HS-27A (cell line): ENCODE measurements around the gene SPATA25.
"Not testable (repeated sequence)": the region's sequence is repeated elsewhere in the genome, so short reads cannot be mapped to it uniquely, and the experiment has no call there.

Experiments used
- DNase-seq: peaks from one replicate; pipeline ENCODE4 v3.0.0-alpha.2; 2012; ENCODE audit warnings: low read depth, missing footprints

The SPATA25 gene

DNA sequence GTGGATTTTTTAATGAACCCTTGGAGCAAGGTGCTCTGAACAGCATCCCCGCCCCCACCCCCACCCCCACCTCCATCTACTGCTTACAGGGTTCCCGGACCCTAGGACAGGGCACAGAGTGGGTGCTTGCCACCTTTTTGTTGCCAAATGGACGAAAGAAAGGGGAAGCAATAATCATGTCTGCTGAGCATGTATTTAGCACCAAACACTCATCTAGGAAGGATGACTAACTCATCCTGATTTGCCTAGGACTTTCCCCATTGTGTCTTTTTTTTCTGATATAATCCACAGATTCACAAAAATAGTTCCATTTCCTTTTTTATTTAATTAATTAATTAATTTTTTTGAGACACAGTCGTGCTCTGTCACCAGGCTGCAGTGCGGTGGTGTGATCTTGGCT, 25.7 kb upstream of the SPATA25 start:
- DNase-seq = no peak

DNA sequence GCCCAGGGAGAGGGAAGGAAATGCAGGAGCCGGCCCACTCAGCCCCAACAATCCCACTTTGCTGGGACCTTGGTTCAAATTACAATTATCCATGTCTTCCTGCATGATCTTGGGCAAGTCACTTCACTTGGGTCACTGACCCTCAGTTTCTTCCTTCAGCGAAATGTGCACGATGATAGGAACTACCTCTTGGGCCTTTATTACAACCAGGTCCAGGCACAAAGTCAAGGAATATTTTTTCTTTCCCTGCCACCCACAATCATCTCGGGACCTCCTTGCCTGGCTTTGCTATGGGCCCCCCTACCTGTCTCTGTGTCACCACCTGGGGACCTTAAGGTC, 24.9 kb upstream of the SPATA25 start:
- no peak for DNase-seq

- no peak for DNase-seq
Observed at GRCh38 chr20:45911486-45912343, 24.3 kb upstream of the SPATA25 start, which contains the start of gene PLTP. PLTP (minus strand) TSS chr20:45912155; CDS start chr20:45911452, 703 bp downstream.

DNA sequence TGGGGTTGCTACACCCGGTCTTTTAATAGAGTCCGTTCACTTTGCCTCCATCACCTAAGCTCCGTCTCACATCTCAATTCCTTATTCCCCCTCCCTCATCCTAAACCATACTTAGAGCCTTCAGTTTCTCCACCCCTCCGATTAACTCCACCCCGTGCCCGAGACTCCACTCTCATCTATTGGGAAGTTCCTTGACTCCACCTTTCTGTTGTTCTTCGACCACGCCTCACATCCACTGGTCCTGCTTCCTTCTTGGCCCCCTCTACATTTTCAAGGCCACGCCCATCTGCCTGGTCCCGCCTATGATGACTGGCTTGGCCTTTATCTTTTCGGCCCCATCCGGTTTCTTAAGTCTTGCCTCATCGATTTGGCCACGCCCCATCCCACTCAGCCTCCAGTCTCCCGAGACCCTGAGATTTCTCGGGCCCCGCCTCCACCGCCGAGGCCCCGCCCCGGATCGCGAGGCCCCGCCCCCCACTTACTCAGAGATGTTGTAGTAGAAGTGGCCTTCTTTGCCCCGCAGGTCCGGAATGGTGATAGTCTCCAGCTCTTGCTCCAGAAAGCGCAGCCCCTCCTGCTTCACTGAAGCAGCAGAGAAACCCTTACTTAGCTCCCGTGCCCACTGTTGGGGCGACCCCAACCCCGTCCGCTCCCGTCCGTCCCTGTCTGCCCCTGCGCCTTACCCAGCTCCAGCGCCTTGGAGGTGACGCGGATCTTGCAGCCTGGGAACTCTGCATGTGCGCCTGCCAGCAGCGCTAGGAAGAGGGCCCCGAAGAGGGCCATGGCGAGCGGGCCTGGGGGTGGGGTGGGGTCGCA, 23.5 kb upstream of the SPATA25 start:
- peak; percentile 78 for DNase-seq

DNA sequence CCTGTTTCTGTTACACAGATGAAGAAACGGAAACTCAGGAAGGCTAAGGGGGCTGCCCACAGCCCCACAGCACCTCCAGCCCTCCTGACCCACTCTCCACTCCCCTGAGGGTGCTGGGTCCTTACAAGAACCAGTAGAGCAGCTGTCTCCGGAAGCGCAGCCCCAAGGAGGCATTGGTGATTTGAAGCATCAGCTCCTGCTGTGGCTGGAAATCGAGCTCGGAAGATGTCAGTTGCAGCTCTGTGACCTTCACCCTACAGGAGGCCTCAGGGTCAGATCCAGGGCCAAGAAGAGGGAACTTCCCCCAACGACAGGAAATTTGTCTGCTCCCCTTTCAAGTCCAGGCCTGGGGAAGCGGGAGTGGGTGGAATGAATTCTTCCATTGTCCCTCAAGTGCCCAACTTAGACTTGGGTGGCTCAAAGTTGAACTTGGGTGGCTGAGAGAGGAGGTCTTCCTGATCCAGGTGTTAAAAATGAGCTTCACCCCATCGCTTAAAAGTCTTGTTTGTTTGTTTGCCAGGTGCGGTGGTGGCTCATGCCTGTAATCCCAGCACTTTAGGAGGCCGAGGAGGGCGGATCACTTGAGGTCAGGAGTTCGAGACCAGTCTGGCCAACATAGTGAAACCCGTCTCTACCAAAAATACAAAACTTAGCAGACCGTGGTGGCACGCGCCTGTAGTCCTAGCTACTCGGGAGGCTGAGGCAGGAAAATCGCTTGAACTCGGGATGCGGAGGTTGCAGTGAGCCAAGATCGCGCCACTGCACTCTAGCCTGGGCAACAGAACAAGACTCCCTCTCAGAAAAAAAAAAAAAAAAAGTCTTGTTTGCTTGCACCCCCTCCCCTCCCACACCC, 22.6 kb upstream of the SPATA25 start:
- no peak for DNase-seq

GRCh38 chr20:45909336-45909808, 21.9 kb upstream of the SPATA25 start:
- no peak for DNase-seq

DNA sequence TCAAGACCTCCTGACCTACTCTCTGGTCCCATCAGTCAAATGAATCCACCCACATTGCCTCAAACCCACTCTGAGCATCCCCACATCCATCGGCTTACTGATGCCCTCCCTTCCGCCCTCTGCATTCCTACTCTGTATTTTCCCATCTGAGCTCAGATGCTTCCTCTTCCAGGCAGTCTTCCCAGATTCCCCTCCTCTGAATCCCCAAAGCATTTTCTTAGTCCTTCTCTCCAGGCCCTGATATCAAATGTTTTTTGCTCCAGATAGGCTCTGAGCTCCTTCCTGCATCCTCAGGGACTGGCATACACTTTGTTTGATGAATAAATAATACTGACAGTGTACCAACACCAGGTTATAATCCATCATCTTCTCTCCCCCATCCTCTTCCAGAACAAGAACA, 20.7 kb upstream of the SPATA25 start:
- DNase-seq = no peak

- no peak for DNase-seq
Observed at GRCh38 chr20:45907219-45907948, 20.0 kb upstream of the SPATA25 start.

DNA sequence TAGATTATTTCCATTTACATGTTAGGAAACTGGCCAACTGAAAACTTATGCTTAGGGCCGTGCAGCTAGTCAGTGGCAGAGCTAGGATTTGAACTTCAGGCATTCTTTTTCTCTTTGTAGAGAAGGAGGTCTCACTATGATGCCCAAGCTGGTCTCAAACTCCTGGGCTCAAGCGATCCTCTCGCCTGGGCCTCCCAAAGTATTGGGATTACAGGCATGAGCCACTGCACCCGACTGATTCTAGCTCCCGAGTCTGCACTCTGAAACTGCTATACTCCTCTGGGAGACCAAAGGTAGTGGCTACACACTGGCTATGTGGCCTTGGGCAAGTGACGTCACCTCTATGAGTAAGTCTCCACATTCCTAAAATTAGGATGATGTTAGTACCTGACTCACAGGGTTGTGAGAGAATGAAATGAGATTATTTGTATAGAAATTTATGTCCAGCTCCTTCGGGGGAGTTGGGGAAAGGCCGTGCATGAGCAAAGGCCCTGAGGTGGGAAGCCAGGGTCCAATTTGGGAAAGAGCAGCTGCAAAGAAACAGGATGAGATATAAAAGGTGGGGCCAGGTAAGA, 18.2 kb upstream of the SPATA25 start:
- DNase-seq = no peak

DNA sequence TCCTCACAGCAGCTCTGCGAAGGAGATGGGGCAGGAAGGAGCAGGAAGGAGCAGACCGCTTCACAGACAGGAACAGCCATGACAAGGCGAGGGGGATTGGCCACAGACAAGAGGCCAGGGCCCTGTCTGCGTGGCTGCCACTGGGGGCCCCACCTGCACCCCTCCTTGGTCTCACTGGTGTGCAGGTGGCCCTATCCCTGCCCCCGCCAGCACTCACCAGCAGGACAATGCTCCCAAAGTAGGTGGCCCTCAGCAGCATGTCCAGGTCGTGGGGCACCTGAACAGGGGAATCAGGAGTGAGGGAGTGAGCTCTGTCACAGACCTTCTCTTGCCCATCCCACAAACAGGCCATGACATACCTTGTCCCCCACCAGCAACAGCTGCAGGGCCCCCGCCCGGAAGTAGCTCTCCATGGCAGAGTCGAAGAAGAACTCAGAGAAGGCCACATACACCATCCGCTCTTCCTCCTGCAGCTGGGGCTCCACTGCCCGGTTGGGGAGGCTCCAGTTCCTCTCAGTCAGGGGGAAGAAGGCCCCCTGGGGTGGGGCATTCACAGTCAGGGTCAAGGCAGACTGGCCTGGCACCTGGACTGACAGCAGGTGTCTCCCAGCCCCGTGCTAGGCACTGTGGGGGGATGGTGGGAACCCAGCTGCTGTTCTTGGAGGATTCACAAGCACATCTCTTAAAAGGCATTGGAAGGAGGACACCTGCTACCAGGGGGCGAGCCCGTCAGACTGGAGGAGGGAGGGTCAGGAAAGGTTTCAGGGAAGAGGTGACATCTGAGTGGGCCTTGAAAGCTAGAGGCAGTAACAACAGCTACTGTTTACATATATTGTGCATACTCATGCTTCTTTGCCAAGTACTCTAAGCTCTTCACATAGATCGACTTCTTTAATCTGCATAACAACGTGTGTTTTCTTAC, 17.4 kb upstream of the SPATA25 start:
- no peak for DNase-seq

DNA sequence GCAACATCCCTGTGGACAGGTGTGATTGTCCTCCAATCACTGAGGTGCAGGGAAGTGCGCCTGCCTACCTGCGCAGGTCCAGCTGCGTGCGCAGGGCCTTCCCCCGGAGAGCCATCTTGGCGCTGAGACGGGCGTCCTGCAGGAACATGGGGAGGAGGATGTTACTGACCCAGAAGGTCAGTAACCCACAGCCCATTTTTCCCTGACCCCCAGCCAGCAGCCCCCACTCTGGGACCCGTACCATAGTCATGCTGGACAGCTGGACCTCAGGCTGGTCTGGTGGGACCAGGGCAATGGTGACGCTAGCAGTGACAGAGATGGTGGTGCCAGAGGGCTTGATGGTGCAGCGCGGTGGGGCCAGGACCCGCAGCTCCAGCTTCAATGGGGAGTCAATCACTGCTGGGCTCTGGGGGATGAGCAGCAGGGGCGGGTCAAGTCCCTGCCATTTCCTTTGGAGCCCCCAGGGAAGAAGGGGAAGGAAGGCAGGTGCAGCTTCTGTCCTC, 14.8 kb upstream of the SPATA25 start:
- DNase-seq = no peak

GRCh38 chr20:45901332-45901731, 13.9 kb upstream of the SPATA25 start:
- DNase-seq = not testable (repeated sequence)

- no peak for DNase-seq
Observed at GRCh38 chr20:45899046-45899835, 11.8 kb upstream of the SPATA25 start.

DNA sequence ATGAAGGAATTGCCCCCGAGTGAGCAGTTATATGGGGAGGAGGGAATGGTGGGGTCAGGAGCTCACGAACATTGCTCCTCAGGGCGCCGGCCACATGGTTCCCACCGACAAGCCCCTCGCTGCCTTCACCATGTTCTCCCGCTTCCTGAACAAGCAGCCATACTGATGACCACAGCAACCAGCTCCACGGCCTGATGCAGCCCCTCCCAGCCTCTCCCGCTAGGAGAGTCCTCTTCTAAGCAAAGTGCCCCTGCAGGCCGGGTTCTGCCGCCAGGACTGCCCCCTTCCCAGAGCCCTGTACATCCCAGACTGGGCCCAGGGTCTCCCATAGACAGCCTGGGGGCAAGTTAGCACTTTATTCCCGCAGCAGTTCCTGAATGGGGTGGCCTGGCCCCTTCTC, 10.9 kb upstream of the SPATA25 start:
- DNase-seq = no peak

- no peak for DNase-seq
Observed at GRCh38 chr20:45897692-45898091, 10.3 kb upstream of the SPATA25 start.

GRCh38 chr20:45897289-45897688, 9.9 kb upstream of the SPATA25 start:
- DNase-seq = no peak

DNA sequence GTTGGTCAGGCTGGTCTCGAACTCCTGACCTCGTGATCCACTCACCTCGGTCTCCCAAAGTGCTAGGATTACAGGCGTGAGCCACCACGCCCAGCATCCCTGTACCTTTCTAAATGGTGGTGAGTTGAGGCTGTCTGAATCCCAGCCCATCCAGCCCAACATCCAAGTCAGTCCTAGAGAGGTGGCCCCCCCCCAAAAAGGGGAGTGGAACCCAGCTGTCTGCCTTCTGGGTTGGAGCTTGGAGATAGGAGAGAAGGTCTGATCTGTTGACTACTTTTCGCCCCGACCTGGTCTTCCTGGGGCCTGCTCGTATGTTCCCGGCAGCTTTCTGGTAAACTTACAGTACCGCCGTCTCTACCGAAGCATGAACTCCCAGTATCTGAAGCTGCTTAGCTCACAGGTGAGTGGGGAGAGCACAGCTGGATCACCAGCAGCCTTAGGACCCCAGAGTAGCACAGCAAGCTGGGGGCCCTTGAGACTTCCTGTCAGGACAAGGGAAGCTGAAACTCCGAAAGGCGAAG, 9.3 kb upstream of the SPATA25 start:
- no peak for DNase-seq

DNA sequence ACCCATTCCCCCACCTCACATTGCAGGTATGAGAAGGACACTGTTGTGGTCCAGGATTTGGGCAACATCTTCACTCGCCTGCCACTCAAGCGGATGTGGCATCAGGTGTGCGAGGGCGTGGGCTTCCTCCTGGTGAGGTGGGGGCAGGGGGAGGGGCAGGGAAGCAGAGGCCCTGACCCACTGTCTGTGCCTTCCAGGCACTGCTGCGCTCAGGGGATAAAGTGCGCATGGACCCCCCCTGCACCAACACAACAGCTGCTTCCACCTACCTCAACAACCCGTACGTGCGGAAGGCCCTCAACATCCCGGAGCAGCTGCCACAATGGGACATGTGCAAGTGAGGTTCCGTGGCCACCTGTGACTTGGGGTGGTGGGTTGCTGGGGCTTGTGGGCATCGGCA, 7.4 kb upstream of the SPATA25 start:
- no peak for DNase-seq

GRCh38 chr20:45893831-45894230, 6.4 kb upstream of the SPATA25 start:
- no peak for DNase-seq
